Midbrain (tissue), 1 donor: ENCODE results near the gene SMU1.
A peak's percentile ranks its signal among the peaks of the same experiment; 100 is the strongest.

Experiments used
- DNase-seq: peaks from one replicate; lab custom pipeline; 2025; lab: John Stamatoyannopoulos, UW

SMU1 gene

DNA sequence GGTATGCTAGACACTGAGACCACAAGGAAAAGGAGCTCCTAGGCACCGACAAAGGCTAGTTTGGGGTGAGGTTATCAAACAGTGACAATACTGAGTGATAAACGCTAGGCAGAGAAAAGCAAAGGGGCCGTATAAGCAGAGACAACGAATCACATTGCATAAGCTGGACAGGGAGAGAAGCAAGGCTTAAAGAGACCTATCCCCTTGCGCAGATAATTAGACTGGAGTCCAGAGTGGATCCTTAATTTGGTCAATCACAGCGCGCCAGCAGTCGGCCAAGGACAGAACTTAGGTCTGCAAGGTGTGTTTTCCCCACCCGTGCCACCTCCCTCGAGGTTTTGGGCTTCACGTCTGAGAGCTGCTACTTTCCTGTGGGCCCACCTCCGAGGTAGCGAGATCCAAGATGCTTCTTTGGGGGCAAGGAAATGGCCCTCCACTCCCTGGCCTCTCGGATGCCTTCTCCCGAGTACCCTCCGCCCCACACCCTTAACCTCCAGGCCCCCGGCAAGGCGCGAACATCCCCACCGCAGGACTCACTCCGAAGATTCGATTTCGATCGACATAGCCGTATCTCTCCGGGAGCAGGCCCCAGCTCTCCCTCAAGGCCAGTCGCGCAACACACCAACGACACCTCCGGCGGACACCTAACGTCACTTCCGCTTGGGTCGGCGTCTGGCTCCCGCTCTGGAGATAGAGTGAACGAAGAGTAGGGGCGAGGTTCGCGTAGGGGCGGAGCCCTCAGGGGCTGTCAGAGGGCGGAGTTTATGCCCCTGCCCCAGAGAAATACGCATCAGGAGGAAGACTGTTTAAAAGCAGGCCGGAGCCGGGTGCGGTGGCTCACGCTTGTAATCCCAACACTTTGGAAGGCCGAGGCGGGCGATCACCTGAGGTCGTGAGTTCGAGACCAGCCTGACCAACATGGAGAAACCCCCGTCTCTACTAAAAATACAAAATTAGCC is at the start of gene SMU1:
Gene SMU1 (minus strand): TSS at position 629 of the 959 bp plus-strand sequence. CDS start 66 bp downstream, at position 563.
- DNase-seq, result peak; percentile 96

DNA sequence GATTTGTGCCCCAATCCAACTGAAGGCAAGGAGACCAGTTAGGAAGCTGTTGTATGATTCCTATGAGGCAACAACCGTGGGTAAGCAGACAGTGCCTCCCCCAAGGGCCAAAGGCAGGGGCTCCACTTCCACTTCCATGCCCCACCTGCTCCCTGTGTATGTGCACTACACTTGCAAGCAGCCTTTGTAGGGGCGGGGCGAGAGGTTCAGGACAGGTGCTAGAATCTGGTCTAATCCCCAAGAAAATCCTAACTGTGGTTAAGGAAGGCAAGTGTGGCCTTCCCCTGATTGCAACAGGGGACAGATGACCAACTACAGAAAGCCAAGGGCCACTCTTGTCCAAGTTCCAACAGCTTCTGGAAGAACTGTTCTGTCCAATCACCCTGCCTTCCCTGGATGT is 49.0 kb upstream of the SMU1 start:
- DNase-seq, result no peak

DNA sequence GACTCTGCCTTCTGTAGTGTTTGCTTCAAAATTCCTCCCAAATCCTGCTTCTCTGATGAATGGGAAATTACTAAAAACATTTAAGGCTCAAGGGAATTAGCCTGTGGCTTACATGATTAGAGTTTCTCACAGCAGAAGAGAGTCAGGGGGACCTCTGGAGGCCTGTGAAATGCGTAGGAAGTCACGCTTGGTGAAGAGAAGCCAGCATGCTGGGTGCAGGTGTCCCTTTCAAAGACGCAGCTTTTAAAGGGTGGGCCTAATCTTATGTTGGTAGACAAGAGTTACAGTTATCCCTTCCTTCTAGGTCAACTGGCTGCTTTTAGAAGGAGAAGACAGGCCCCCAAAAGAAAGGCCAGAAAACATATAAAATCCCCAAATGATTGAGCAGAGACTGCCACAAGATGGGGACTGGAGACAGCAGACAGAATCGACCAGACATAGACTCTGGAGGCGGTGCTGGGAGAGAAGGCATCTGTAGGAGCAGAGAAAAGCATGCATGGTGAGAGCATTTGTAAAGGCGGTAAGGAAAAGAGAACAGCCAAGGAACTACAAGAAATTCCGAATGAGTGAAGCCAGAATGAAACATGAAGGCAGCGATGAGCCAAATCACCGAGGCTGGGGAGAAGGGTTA is 48.4 kb upstream of the SMU1 start:
- DNase-seq, result no peak

DNA sequence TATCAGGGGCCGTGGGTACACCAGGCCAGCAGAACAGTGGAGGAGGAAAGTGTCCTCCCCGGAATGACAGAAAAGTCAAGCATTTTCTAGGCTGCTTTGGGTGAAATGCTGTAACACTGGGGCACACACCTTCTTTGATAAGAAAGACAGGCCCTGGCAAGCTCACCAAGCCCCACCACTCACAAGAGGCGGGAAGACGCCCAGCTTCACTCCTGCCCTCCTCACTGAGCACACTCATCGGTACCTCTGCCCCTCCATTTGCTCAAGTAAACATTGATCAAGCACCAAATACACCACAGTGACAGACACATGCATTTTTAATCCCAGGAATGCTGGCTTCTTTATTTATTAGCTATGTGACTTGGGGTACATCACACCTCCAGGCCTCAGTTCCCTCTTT is 47.6 kb upstream of the SMU1 start:
- DNase-seq, result no peak

DNA sequence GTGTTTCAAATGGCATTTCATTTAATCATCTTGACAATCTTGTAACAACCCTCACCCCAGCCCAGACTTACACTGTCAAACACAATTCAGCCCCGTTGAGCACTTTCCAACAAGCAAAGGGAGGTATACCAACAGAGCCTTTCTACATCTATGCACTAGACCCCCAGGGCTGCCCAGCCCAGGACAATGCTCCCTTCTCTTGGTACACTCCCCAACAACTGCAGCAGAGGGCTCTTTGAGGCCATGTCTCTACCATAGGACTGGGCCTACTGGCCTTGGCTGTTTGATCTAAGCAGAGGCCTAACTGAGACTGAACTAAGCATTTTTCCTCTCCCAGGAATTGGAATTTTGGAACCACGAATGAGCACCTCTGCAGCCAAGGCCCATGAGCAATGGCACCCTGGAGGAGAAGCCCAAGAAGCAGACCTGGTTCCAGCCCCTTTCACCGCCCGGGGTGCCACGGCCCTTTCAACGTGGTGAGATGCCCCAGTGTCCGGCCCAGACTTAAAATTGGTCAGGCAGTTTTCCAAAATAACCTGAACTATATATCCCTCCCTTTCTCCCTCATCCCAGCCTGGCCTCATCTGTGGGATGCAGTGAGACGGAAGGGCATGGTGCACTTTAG is 47.0 kb upstream of the SMU1 start:
- DNase-seq, result no peak

DNA sequence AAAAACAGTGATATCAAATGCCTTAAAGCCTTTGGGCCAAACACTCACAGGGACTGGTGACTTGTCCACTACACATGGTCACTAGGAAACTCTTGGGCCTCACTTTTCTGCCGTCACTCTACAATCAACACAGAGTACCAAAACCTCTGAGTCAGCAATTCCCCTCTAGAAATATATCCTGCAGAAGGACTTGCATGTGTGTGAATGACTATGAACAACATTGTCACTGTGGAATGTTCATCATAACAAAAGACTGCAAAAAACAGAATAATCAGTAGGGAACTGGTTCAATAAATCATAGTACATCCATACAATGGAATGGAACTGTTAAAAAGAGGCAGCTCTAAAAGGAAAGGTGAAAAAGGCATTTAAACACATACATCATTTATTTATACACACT is 44.1 kb upstream of the SMU1 start:
- no peak for DNase-seq

DNA sequence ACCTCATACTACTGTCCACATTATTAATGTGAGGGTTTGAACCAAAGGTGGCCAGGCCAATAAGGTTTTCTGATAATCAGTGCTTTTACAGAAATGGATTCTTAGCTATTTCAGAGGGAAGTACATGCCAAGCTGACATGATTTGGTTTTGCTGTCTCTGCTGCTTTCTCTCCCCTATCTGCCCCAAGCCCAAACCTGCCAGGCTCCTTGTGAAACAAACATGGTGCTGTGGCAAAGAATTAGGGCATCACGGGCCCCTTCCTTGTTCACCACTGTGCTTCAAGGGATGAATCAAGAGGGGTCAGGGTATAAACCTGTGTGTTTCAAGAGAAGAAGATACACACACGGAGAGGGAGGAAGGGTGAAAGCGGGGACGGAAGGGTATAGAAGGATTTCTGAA is 41.3 kb upstream of the SMU1 start:
- DNase-seq, result no peak

DNA sequence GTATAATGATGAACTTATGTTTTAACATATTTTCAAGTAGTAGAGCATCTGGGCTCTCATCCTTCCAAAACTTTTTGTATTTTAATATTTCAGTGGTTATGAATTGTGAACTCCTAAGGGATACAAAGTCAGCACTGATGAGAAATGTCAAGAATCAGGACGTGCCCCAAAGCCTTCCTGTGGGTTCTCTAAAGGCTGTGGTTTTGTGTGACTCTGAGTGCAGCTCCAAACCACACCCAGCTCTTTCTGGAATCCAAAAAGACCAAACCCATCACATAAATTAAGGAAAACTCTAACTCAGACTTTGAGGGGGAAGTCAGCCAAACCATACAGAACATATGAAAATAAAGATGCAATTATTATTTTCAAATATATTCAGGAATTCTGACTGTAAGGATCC is 40.8 kb upstream of the SMU1 start:
- DNase-seq, result no peak

DNA sequence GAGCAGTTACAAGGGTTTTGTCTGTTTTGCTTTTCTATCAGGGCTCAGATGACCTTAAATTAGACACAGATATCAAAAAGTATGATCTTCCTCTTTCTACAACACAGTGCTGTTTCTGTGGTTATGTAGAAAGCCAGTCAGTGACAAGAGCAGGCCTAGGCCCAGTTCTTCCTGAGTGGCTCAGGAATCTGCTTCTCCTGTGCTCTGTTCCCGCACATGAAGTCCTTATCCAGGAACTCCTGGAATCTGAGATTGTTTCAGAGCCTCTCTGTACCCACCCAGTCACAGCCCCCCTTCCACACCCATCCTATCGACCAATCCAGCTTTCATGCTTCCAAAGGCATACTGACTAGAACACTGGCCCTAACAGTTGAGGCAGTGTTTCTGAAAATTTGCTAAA is 40.4 kb upstream of the SMU1 start:
- no peak for DNase-seq

DNA sequence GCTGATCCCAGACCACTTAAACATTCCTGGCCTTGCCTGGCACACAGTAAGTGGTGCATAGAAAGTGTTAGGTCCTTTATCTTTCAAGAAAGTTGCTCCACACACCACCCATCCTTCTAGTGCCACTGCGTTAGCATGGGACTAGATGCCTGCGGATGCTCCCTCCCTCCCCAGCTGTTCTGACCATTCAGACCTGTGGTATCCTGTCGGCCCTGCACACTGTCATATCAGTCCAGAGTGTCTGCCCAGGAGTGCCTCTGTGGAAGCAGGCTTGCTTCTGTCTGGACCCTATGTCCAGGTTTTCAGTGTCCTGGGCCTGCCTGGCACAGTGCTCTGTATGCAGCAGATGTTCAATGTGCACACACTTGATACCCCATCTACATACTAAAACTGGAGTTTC is 38.3 kb upstream of the SMU1 start:
- DNase-seq, result no peak

DNA sequence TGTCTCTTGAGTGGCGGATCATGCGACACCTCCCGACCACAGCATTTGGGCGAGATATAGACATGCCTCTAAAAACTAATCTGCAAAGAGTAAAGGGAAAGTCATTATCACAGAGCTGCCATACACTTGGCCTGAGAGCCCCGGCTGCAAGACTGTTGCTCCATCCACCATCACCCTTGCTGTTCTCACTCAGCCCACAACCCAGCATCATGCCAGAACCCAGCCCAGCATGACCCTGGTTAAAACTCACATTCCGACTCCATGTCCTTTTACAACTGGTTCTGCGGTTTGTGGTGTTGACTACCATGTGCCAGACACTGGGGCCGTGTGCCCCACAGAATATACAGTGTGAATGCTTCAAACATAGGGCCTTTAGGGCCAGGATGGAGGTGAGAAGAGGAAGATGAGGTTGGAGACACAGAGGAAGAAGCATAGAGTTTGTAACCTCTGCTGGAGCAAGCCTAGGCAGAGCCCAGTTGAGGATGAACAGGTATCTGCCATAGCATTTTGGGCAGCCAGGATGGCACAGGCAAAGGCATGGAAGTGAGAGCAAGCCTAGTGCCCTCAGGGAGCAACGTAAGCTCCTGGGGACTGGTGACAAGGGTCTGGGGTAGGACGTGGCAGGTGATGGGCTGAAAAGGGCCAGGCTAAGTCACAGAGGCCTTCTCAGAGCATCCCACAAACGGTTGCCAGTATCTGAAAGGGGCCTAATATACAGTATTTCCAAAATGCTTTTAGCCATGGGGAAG is 37.5 kb upstream of the SMU1 start:
- no peak for DNase-seq

DNA sequence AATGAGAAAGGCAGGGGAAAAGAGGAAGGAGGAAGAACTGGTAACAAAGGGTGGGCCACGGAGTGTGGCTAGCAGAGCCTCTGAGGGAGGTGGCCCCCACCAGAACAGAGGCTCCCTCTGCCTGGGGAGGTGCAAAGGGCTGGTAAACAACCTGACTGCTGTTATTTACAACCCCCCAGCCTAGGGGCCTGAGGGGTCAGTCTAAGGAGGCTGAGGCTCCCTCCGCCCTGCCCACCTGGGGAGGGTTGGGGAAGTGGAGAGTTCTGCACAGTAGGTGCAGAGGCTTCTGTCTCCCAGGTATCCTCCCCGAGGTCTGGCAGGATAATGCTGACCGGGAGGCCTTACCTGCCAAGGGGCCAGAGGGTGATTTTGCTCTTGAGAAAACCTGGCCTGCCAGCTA is 35.6 kb upstream of the SMU1 start:
- no peak for DNase-seq

DNA sequence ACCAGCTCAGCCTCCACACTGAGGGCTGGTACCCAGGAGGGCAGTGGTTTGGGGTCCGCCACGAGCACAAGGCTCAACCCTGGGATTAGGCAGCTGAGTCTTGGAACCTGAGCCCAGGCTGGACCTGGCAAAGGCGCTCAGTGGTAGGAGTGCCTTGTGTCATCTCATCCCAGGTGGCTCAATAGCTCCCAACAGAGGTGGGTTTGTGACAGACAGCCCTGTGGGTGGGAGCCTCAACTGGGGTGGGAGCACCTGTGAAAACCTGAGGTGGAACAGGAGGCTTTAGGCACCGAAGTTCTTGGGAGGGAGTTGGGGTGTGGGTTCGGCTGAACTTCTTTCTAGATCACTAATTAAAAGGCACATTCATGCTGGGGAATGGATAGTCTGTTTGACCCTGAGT is 35.2 kb upstream of the SMU1 start:
- no peak for DNase-seq

DNA sequence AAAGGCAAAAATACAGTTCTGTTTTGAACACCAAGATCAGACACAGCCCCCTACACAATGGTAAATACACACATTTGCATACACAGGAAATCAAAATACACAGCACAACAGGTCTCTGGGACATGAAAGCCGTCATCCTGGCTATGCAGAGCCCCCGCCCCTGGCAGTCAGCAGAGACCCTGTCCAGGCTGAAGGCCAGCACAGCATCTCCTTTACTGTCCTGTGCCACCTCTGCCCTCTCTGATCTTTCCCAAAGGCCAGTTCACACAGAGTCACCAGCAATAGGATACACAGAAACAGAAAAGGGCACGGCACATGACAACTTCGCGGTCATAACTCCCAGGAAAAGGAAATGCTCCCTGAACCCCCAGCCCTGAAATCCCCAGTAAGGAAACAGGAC is 34.2 kb upstream of the SMU1 start:
- DNase-seq, result no peak

DNA sequence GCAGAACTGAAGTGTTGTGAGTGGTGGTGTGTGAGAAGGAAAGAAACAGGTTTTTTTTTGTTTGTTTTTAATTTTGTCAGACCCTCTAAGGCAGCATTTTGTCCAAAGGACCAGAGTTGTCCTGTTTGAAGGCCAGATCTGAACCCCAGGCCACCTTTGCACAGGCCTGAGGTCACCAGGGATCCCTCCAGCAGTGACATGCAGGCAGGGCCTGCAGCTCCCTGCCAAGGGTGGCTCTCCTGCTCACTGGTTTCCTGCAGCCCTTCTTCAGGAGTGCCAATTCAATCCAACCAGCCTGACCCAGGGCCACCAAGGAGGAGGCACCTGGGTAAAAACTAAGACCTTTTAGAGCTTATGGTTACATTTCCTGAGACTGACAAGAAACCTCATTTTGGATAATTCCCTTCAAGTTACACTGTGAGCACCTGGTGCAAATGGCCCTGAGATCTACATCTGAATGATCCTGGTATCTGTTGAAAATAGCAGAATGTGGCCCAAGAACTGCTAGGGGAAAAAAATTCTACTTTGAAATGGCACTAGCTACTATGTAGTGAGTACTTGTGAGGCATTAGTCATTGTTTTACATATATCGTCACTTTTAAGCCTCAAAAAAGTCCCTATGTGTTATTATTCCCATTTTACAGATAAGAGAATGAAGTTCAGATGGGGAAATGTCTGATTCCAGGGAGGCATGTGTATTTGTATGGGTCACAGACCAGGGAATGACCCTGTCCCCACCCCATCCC is 33.5 kb upstream of the SMU1 start:
- no peak for DNase-seq

DNA sequence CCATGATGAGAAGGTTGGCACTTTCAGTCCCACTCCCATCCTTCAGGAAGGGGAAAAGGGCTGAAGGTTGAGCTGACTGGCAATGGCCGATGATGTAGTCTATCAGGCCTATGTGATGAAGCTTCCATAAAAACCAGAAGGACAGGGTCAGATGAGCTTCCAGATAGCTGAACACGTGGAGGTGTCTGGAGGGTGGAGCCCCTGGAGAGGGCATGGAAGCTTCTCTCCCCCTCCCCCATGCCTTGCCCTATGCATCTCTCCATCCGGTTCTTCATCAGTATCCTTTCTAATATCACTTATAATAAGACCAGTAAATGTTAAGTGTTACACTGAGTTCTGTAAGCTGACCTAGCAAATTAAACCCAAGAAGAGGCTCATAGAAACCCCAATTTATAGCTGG is 32.6 kb upstream of the SMU1 start:
- DNase-seq, result no peak

DNA sequence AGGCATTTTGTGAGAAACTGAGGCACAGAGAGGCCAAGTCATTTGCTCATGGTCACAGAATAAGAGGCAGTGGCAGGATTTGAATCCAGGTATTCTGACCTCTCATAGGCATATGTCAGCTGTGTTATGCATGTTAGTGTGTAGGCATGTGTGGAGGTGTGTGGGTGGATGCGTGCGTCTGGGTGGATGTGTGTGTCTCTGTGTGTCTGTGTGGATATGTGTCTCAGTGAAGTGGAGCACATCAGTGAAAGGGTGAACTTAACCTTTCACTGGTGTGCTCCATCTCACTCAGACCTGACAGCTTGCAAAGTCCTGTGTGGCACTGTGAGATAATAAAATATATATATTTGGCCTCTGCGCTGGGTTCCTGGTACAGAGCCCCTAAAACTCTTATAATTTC is 32.0 kb upstream of the SMU1 start:
- DNase-seq, result no peak

DNA sequence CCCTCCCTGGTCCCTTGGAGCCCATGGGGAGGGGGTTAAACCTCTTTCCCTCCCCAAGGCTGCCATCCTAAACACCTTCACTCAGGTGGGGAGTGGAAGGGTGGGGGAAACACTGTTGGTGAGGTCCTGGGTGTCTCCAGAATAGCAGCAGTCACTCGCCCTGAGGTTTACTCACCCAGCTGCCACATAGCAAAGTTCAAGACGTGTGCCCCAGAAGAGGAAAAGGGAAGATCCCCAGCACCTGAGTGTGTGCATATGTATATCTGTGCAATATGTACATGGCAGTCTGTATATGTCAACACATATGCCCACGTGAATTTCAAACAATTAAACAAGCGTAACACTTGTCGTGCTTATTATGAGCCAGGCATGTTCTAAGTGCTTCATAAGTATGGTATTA is 31.3 kb upstream of the SMU1 start:
- no peak for DNase-seq

DNA sequence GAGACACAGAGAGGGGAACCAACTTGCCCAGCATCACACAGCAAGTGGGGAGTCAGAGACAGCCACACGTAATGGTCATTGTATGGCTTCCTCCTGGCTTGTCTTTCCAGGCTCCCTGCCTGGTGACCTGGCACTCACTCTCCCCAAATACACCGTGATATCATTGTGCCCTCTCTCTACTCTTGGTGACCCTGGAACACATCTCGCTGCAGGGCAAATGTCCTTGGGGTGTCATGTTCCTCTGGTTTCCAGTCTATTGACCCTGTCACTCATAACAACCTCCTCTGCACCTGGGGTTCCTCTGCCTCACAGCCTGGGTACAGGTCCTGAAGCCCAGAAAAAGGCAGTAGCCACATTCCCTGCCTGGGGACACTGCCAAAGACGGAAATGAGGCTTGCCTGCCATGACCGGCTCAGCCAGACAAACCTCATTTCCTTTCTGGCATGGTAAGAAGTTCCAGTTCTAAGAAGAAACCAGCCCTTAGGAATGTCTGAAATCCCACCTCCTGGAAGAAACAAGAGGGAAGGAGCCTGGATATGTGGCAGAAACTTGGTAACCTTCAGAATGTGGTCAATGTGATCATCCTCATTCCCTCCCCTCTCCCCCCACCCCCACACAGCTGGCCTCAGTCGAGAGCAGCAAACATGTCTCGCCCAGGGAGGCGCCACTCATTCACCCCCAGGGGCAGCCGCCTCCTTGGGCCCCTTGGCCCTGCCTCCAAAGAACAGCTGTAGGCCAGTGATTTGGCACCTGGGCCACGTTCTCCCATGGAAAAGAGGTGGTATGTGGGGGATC is 30.6 kb upstream of the SMU1 start:
- DNase-seq, result no peak

DNA sequence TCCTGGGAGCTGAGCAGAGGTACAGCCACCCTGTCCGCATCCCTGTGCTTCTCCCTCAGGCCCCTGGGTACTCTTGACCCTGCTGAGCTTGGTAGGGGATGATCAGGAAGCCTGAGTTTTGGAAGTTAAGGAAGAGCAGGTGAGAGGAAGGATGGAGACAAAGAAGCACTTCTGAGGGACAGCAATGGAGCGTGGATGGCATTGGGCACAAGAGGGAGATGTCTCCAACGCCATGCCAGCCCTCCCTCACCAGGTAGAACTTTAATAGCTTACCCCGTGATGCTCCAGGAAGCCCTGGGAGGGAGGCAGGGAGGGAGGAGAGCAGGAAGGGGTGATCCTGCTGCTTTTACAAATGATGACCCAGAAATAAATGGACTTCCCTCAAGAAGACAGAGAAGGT is 29.9 kb upstream of the SMU1 start:
- DNase-seq, result no peak

DNA sequence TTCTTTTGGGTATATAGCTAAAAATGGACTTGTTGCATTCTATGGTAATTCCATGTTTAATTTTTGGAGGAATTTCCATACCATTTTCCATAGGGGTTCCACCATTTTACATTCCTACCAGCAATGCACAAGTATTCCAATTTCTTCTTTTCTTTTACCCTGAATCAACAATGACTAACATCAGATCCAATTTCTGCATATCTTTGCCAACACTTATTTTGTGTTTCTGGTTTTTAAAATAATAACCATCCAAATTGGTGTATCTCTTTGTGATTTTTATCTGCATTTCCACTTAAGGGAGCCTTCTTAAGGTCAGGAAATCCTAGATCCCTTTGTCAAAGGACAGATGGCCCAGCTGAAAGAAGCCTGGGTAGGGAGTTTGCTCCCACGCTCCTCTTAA is 29.5 kb upstream of the SMU1 start:
- no peak for DNase-seq
